ENCODE results near the gene CSTF1.

CSTF1 gene

DNA sequence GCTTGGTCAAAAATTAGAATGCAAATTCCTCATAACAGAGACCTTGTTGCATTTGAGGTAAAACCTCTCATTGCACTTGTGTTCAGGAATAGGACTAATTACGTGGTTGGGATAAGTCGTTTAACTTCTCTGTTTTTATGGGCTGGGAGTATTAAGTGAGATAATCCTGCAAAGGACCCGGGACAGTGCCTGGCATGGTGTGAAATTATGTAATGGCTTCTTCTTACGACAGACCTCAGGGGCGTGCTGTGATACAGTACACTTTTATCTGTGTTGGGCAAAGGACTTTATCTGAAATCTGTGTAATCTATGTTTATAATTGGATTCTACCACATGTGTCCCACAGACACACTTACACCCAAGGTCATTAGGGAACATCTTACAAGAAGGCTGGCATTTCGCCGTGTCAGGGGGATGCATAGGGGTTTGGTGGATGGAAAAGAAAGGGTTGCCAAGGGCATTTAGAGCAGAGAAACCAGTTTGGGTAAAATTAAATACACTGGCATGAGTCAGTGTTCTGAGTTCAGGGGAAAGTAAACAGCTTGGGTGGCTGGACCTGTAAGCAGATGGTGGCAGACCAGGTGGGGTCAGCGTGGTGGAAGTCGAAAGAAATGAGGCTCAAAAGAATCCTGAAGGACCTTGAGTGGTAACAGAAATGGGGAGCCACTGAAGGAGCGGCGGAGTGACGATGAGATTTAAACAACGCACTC is 58.8 kb downstream of the CSTF1 start:
- no peak for TF ChIP-seq CTCF (IDR thresholded peaks at IDR 0.05; ENCODE audit: low read depth, low read length, missing control alignments)
- H3K4me3 ChIP-seq (ENCODE audit: low read depth, low read length), result no peak overlapping the region

GRCh38 chr20:56453352-56453751 is 60.9 kb downstream of the CSTF1 start:
- Histone ChIP-seq H3K36me3 (replicated peaks) (no peaks in the 10 kb centered on the region), H3K27ac (no peak overlapping the region), H3K4me3 (ENCODE audit: low read depth, low read length) (no peak overlapping the region), H3K27me3 (replicated peaks) (no peaks in the 10 kb centered on the region)
- DNase-seq, result no peak
- no peak for TF ChIP-seq CTCF (IDR thresholded peaks at IDR 0.05; ENCODE audit: low read depth, low read length, missing control alignments)
- in situ Hi-C loops (cut with HindIII; ENCODE audit: low pct_ligation_motif_present, low sequenced_read_pairs), result no loop called here

More for the DNA sequence above, 58.8 kb downstream of the CSTF1 start:
- in situ Hi-C loops (cut with HindIII; ENCODE audit: low pct_ligation_motif_present, low sequenced_read_pairs), result no loop called here
- no peaks in the 10 kb centered on the region for H3K27me3 ChIP-seq (replicated peaks)
- no peak overlapping the region for H3K27ac ChIP-seq
- no peak for DNase-seq
- H3K36me3 ChIP-seq (replicated peaks), result no peaks in the 10 kb centered on the region

DNA sequence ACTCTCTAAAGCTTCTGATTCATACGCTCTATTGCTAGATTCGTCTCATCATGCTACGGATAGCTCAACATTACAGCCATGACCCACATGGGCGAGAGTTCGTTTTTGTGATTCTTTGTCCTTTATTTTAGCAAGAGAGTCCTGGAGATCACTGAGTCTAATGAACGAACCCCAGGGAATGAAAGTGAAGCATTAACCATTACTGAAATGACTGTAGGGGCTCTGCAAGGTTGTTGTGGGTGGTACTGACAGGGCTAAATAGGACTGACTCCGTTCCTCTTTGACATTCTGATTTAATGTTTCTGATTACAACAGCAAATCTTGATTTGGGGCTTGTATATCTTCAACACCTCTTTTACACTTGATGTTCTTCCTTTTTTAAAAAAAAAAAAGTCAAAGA is 62.3 kb downstream of the CSTF1 start:
- in situ Hi-C loops (cut with HindIII; ENCODE audit: low pct_ligation_motif_present, low sequenced_read_pairs), result no loop called here
- DNase-seq, result no peak
- no peaks in the 10 kb centered on the region for H3K36me3 ChIP-seq (replicated peaks)
- H3K27me3 ChIP-seq (replicated peaks), result no peaks in the 10 kb centered on the region
- no peak overlapping the region for H3K27ac ChIP-seq
- H3K4me3 ChIP-seq (ENCODE audit: low read depth, low read length), result no peak overlapping the region
- no peak for TF ChIP-seq CTCF (IDR thresholded peaks at IDR 0.05; ENCODE audit: low read depth, low read length, missing control alignments)
